ENCODE results near the gene SECTM1. TPM values are rescaled to one million over a fixed set of nuclear protein-coding genes. Genes with fewer than 3 reads are reported as not detected.

The SECTM1 gene
- total and polyA plus RNA-seq, 4 experiments from 2014 or later = 2.2 to 6.1 (median 4.8) TPM

GRCh38 chr17:82328994-82329507 is 4.5 kb downstream of the SECTM1 start:
- no peak overlapping the region for H3K27ac ChIP-seq (ENCODE audit: low read depth, low read length)
- CTCF ChIA-PET (ENCODE audit: partially characterized antibody) = no interaction called here
- H3K4me1 ChIP-seq (ENCODE audit: insufficient read depth, low read length) = peaks cover 19% of the 10 kb centered on the region
- no peaks in the 10 kb centered on the region for H3K9me3 ChIP-seq (ENCODE audit: control insufficient read depth in 1 of 2, low read length in 2 of 2)
- DNase-seq = no peak
- Mint-ChIP-seq H3K4me3 (no peak overlapping the region), H3K27me3 (no peaks in the 10 kb centered on the region), H3K36me3 (no peaks in the 10 kb centered on the region), H3K4me1 (peaks cover 8 to 20% (median 15%) of the 10 kb centered on the region in 4 donors), H3K27ac (no peak overlapping the region), H3K9me3 (no peaks in the 10 kb centered on the region)
- H3K36me3 ChIP-seq (ENCODE audit: insufficient read depth, low read length) = no peaks in the 10 kb centered on the region
- POLR2A ChIA-PET (ENCODE audit: partially characterized antibody) = no interaction called here
- intact Hi-C loops (cut with micrococcal nuclease) = no loop called here
- H3K27me3 ChIP-seq (ENCODE audit: insufficient read depth, low read length) = no peaks in the 10 kb centered on the region
- H3K4me3 ChIP-seq (ENCODE audit: low read length in 2 of 2) = no peak overlapping the region

- Histone ChIP-seq H3K27me3 (ENCODE audit: insufficient read depth, low read length) (no peaks in the 10 kb centered on the region), H3K36me3 (ENCODE audit: insufficient read depth, low read length) (no peaks in the 10 kb centered on the region), H3K9me3 (ENCODE audit: control insufficient read depth in 1 of 2, low read length in 2 of 2) (no peaks in the 10 kb centered on the region), H3K4me3 (ENCODE audit: low read length in 2 of 2) (no peak overlapping the region), H3K4me1 (ENCODE audit: insufficient read depth, low read length) (peaks cover 18% of the 10 kb centered on the region), H3K27ac (ENCODE audit: low read depth, low read length) (no peak overlapping the region)
- CTCF ChIA-PET (ENCODE audit: partially characterized antibody) = no interaction called here
- intact Hi-C loops (cut with micrococcal nuclease) = no loop called here
- no peaks in the 10 kb centered on the region for H3K36me3 Mint-ChIP-seq
- H3K27me3 Mint-ChIP-seq = no peaks in the 10 kb centered on the region
- H3K4me1 Mint-ChIP-seq = peaks cover 8 to 20% (median 15%) of the 10 kb centered on the region in 4 donors
- H3K9me3 Mint-ChIP-seq = no peaks in the 10 kb centered on the region
- H3K4me3 Mint-ChIP-seq = no peak overlapping the region
- POLR2A ChIA-PET (ENCODE audit: partially characterized antibody) = interaction anchor here (0.9 kb wide), 1 partner anchor 13 kb away, joined by 3 read pairs; no protein-coding TSS in a partner anchor
- DNase-seq = no peak
- no peak overlapping the region for H3K27ac Mint-ChIP-seq
These were observed 5.2 kb downstream of the SECTM1 start for GRCh38 chr17:82328141-82328993.

- ChIA-PET CTCF (ENCODE audit: partially characterized antibody) (no interaction called here), POLR2A (ENCODE audit: partially characterized antibody) (interaction anchor here (0.9 kb wide), 1 partner anchor 13 kb away, joined by 3 read pairs; no protein-coding TSS in a partner anchor)
- no peak overlapping the region for H3K27ac ChIP-seq (ENCODE audit: low read depth, low read length)
- peaks cover 5 to 15% (median 11%) of the 10 kb centered on the region in 4 donors for H3K4me1 Mint-ChIP-seq
- no peaks in the 10 kb centered on the region for H3K36me3 ChIP-seq (ENCODE audit: insufficient read depth, low read length)
- H3K4me1 ChIP-seq (ENCODE audit: insufficient read depth, low read length) = peaks cover 15% of the 10 kb centered on the region
- H3K27me3 Mint-ChIP-seq = no peaks in the 10 kb centered on the region
- H3K27me3 ChIP-seq (ENCODE audit: insufficient read depth, low read length) = no peaks in the 10 kb centered on the region
- peak overlapping the region in 1 of 7 donors; percentile 19 for H3K27ac Mint-ChIP-seq
- no peaks in the 10 kb centered on the region for H3K9me3 ChIP-seq (ENCODE audit: control insufficient read depth in 1 of 2, low read length in 2 of 2)
- H3K4me3 Mint-ChIP-seq = no peak overlapping the region
- intact Hi-C loops (cut with micrococcal nuclease) = no loop called here
- H3K36me3 Mint-ChIP-seq = no peaks in the 10 kb centered on the region
- DNase-seq = no peak
- no peak overlapping the region for H3K4me3 ChIP-seq (ENCODE audit: low read length in 2 of 2)
- H3K9me3 Mint-ChIP-seq = no peaks in the 10 kb centered on the region
These were observed 5.8 kb downstream of the SECTM1 start for GRCh38 chr17:82327757-82328140.

- Mint-ChIP-seq H3K27ac (peak overlapping the region in 1 of 7 donors; percentile 19), H3K9me3 (no peaks in the 10 kb centered on the region), H3K4me1 (peaks cover 3 to 11% (median 8%) of the 10 kb centered on the region in 4 donors), H3K27me3 (no peaks in the 10 kb centered on the region), H3K4me3 (no peak overlapping the region), H3K36me3 (no peaks in the 10 kb centered on the region)
- no peak overlapping the region for H3K4me3 ChIP-seq (ENCODE audit: low read length in 2 of 2)
- intact Hi-C loops (cut with micrococcal nuclease) = no loop called here
- H3K36me3 ChIP-seq (ENCODE audit: insufficient read depth, low read length) = no peaks in the 10 kb centered on the region
- ChIA-PET CTCF (ENCODE audit: partially characterized antibody) (no interaction called here), POLR2A (ENCODE audit: partially characterized antibody) (no interaction called here)
- no peak for DNase-seq
- H3K9me3 ChIP-seq (ENCODE audit: control insufficient read depth in 1 of 2, low read length in 2 of 2) = no peaks in the 10 kb centered on the region
- no peak overlapping the region for H3K27ac ChIP-seq (ENCODE audit: low read depth, low read length)
- peaks cover 11% of the 10 kb centered on the region for H3K4me1 ChIP-seq (ENCODE audit: insufficient read depth, low read length)
- H3K27me3 ChIP-seq (ENCODE audit: insufficient read depth, low read length) = no peaks in the 10 kb centered on the region
These were observed 6.3 kb downstream of the SECTM1 start for GRCh38 chr17:82327289-82327688.

- H3K27me3 ChIP-seq (ENCODE audit: insufficient read depth, low read length) = no peaks in the 10 kb centered on the region
- peak overlapping the region in 3 of 7 donors; percentile 30 to 87 (median 76) for H3K27ac Mint-ChIP-seq
- no peak overlapping the region for H3K4me3 ChIP-seq (ENCODE audit: low read length in 2 of 2)
- H3K4me3 Mint-ChIP-seq = no peak overlapping the region
- peaks cover 6 to 21% (median 14%) of the 10 kb centered on the region in 4 donors for H3K4me1 Mint-ChIP-seq
- CTCF ChIA-PET (ENCODE audit: partially characterized antibody) = interaction anchor here (1.0 to 4.2 kb wide), 4 partner anchors 9 to 119 kb away, joined by 3 to 17 read pairs (median 4); no protein-coding TSS in a partner anchor
- peaks cover 0 to 3% of the 10 kb centered on the region in 2 donors for H3K36me3 Mint-ChIP-seq
- no peaks in the 10 kb centered on the region for H3K9me3 ChIP-seq (ENCODE audit: control insufficient read depth in 1 of 2, low read length in 2 of 2)
- peak in 1 of 5 donors; percentile 30 for DNase-seq
- intact Hi-C loops (cut with micrococcal nuclease) = no loop called here
- POLR2A ChIA-PET (ENCODE audit: partially characterized antibody) = interaction anchor here (1.1 to 1.6 kb wide), 3 partner anchors 9 to 24 kb away, joined by 3 to 5 read pairs (median 4); no protein-coding TSS in a partner anchor
- H3K27me3 Mint-ChIP-seq = peaks cover 0 to 2% of the 10 kb centered on the region in 2 donors
- no peaks in the 10 kb centered on the region for H3K36me3 ChIP-seq (ENCODE audit: insufficient read depth, low read length)
- H3K9me3 Mint-ChIP-seq = no peaks in the 10 kb centered on the region
- H3K4me1 ChIP-seq (ENCODE audit: insufficient read depth, low read length) = peaks cover 26% of the 10 kb centered on the region
- no peak overlapping the region for H3K27ac ChIP-seq (ENCODE audit: low read depth, low read length)
These were observed 8.0 kb downstream of the SECTM1 start for GRCh38 chr17:82325286-82326180.

- no peak overlapping the region for H3K4me3 ChIP-seq (ENCODE audit: low read length in 2 of 2)
- no peaks in the 10 kb centered on the region for H3K27me3 ChIP-seq (ENCODE audit: insufficient read depth, low read length)
- intact Hi-C loops (cut with micrococcal nuclease) = no loop called here
- ChIA-PET POLR2A (ENCODE audit: partially characterized antibody) (interaction anchor here (1.1 to 1.6 kb wide), 3 partner anchors 9 to 23 kb away, joined by 3 to 5 read pairs (median 4); no protein-coding TSS in a partner anchor), CTCF (ENCODE audit: partially characterized antibody) (interaction anchor here (1.0 to 4.2 kb wide), 4 partner anchors 8 to 119 kb away, joined by 3 to 17 read pairs (median 4); no protein-coding TSS in a partner anchor)
- no peaks in the 10 kb centered on the region for H3K9me3 ChIP-seq (ENCODE audit: control insufficient read depth in 1 of 2, low read length in 2 of 2)
- H3K27ac Mint-ChIP-seq = peak overlapping the region; percentile 2 to 87 (median 75)
- peak overlapping the region in 1 of 8 donors; percentile 20 for H3K4me3 Mint-ChIP-seq
- H3K27ac ChIP-seq (ENCODE audit: low read depth, low read length) = no peak overlapping the region
- peaks cover 0 to 3% of the 10 kb centered on the region in 2 donors for H3K36me3 Mint-ChIP-seq
- H3K4me1 Mint-ChIP-seq = peaks cover 6 to 23% (median 14%) of the 10 kb centered on the region in 4 donors
- H3K27me3 Mint-ChIP-seq = peaks cover 0 to 2% of the 10 kb centered on the region in 2 donors
- DNase-seq = peak in 1 of 5 donors; percentile 50
- H3K9me3 Mint-ChIP-seq = no peaks in the 10 kb centered on the region
- H3K4me1 ChIP-seq (ENCODE audit: insufficient read depth, low read length) = peaks cover 26% of the 10 kb centered on the region
- no peaks in the 10 kb centered on the region for H3K36me3 ChIP-seq (ENCODE audit: insufficient read depth, low read length)
These were observed 8.8 kb downstream of the SECTM1 start for GRCh38 chr17:82324566-82325285.
